ENCODE results near the gene FLYWCH1. TPM values are rescaled to one million over a fixed set of nuclear protein-coding genes. Genes with fewer than 3 reads are reported as not detected.

The FLYWCH1 gene
- total and polyA plus RNA-seq, 9 of the 15 experiments (the other 6 are each of a cell fraction or from before 2014, with no cell fraction given): 0.18 to 33.6 (median 11.3) TPM

- TF ChIP-seq PRDM10 (IDR thresholded peaks at IDR 0.05; ENCODE audit: partially characterized antibody): peak; percentile 55
- peak; percentile 78 for TF ChIP-seq POLR2B (IDR thresholded peaks at IDR 0.05; ENCODE audit: low read depth, partially characterized antibody)
- TF ChIP-seq UBTF (IDR thresholded peaks at IDR 0.05; ENCODE audit: borderline replicate concordance in 1 of 2, low read depth in 2 of 2, low read length in 2 of 2): peak; percentile 31 to 39; a peak in 1 of 4 replicates
- TF ChIP-seq ASH1L (IDR thresholded peaks at IDR 0.05; ENCODE audit: borderline replicate concordance, low read depth, partially characterized antibody): peak; percentile 63
- TF ChIP-seq NFYB (IDR thresholded peaks at IDR 0.05; ENCODE audit: extremely low read depth, insufficient read length): peak; percentile 94
- TF ChIP-seq COPS2 (conservative IDR thresholded peaks at IDR 0.05): no peak
- no peak for TF ChIP-seq ESRRB (CRISPR knock-in tag; IDR thresholded peaks at IDR 0.05; ENCODE audit: borderline replicate concordance)
- no peak for TF ChIP-seq TEAD1 (CRISPR knock-in tag; IDR thresholded peaks at IDR 0.05)
- peak; percentile 96 for TF ChIP-seq ZFX (CRISPR knock-in tag; IDR thresholded peaks at IDR 0.05)
- TF ChIP-seq MTA3 (IDR thresholded peaks at IDR 0.05; ENCODE audit: borderline replicate concordance): peak; percentile 21; the same call in 1 of the 2 replicates
- peak; percentile 80 for TF ChIP-seq CCNT2 (IDR thresholded peaks at IDR 0.05; ENCODE audit: borderline replicate concordance, extremely low read depth, insufficient read length, low read depth, low read length)
- TF ChIP-seq ZBTB2 (IDR thresholded peaks at IDR 0.05): peak; percentile 85
- TF ChIP-seq SRSF1 (IDR thresholded peaks at IDR 0.05; ENCODE audit: low read depth, low read length): no peak
- no peak for TF ChIP-seq ARNT (IDR thresholded peaks at IDR 0.05)
- no peak for TF ChIP-seq ZNF644 (tag; IDR thresholded peaks at IDR 0.05; ENCODE audit: low read depth)
- TF ChIP-seq HNRNPLL (IDR thresholded peaks at IDR 0.05; ENCODE audit: low read depth, low read length, poor library complexity, severe bottlenecking): peak; percentile 58
- TF ChIP-seq BHLHE40 (IDR thresholded peaks at IDR 0.05; ENCODE audit: low read length): peak; percentile 93
These were observed 28.9 kb upstream of the FLYWCH1 start, which contains the start of gene FLYWCH2 (continued) for GRCh38 chr16:2882650-2883457.

Measured in K562 (cell line).